NB4 (cell line): ENCODE results near the gene GNAO1.

Experiments used
- DNase-seq: peaks from one replicate; pipeline ENCODE4 v3.0.0; 2010; ENCODE audit warnings: low read depth
- H3K4me3 ChIP-seq: one replicate; pipeline ENCODE4 v1.5.1; 2011; ENCODE audit warnings: mild to moderate bottlenecking, low read depth, low read length, moderate library complexity
- CTCF ChIP-seq: IDR thresholded peaks from one replicate; pipeline ENCODE4 v1.5.1; 2012; ENCODE audit warnings: low read depth, low read length
- MAX ChIP-seq: IDR thresholded peaks from 2 replicates; pipeline ENCODE4 v1.6.1; 2011; ENCODE audit warnings: low read depth, low read length
- MYC ChIP-seq: IDR thresholded peaks from 2 replicates; pipeline ENCODE4 v1.6.1; 2011; ENCODE audit warnings: low read depth, low read length
- POLR2A ChIP-seq: IDR thresholded peaks from 2 replicates; pipeline ENCODE4 v1.6.1; 2011; ENCODE audit warnings: mild to moderate bottlenecking; ENCODE audit not compliant: insufficient read length; ENCODE audit errors: extremely low read depth

GNAO1 gene

GRCh38 chr16:56233795-56234566, 42.7 kb downstream of the GNAO1 start:
- no peak for DNase-seq
- TF ChIP-seq MYC (no peak), POLR2A (no peak), CTCF (no peak), MAX (no peak)
- H3K4me3 ChIP-seq = no peak overlapping the region

- DNase-seq = no peak
- H3K4me3 ChIP-seq = no peak overlapping the region
- TF ChIP-seq CTCF (no peak), MYC (no peak), POLR2A (no peak), MAX (no peak)
Measured at GRCh38 chr16:56234737-56235136, 43.4 kb downstream of the GNAO1 start.

GRCh38 chr16:56237451-56237930, 46.2 kb downstream of the GNAO1 start:
- no peak overlapping the region for H3K4me3 ChIP-seq
- TF ChIP-seq POLR2A (no peak), MAX (no peak)
- DNase-seq = no peak

- no peak overlapping the region for H3K4me3 ChIP-seq
- TF ChIP-seq POLR2A (no peak), MYC (no peak), CTCF (no peak), MAX (no peak)
- no peak for DNase-seq
Measured at GRCh38 chr16:56238188-56238587, 46.9 kb downstream of the GNAO1 start.

GRCh38 chr16:56241596-56241995, 50.3 kb downstream of the GNAO1 start:
- H3K4me3 ChIP-seq = no peak overlapping the region
- no peak for TF ChIP-seq MYC
- no peak for TF ChIP-seq POLR2A
- no peak for TF ChIP-seq CTCF
- no peak for TF ChIP-seq MAX
- no peak for DNase-seq

GRCh38 chr16:56242740-56243139, 51.5 kb downstream of the GNAO1 start:
- TF ChIP-seq POLR2A (no peak), CTCF (no peak), MAX (no peak), MYC (no peak)
- no peak for DNase-seq
- H3K4me3 ChIP-seq = no peak overlapping the region
